Liver (tissue), 9 donors: ENCODE data around the gene MED12L. TPM values are rescaled to one million over a fixed set of nuclear protein-coding genes. Genes with fewer than 3 reads are reported as not detected.
"Not testable (repeated sequence)": the region's sequence is repeated elsewhere in the genome, so short reads cannot be mapped to it uniquely, and the experiment has no call there.

ENCODE experiments used
- DNase-seq: peaks from one replicate; pipeline ENCODE4 v3.0.0-alpha.2; 2017; ENCODE audit warnings: low spot score
- H3K27ac ChIP-seq, 2 donors: one replicate each; pipeline ENCODE4 v1.7.0; 2013; ENCODE audit warnings: inconsistent platforms in 2 of 2, low read length in 2 of 2, control low read depth in 1 of 2, low read depth in 1 of 2, mild to moderate bottlenecking in 1 of 2
- H3K27me3 ChIP-seq, 4 donors: one replicate each; pipeline versions ENCODE4 v1.6.1 to v1.7.0; 2013; ENCODE audit warnings: low read length in 3 of 4, inconsistent platforms in 1 of 4, mild to moderate bottlenecking in 1 of 4, moderate library complexity in 1 of 4; ENCODE audit not compliant: control insufficient read depth in 4 of 4, insufficient read depth in 4 of 4
- H3K36me3 ChIP-seq, 4 donors: one replicate each; pipeline versions ENCODE4 v1.6.1 to v1.7.0; 2013; ENCODE audit warnings: low read length in 3 of 4, mild to moderate bottlenecking in 3 of 4, low read depth in 1 of 4, moderate library complexity in 1 of 4; ENCODE audit not compliant: control insufficient read depth in 4 of 4, insufficient read depth in 3 of 4
- H3K4me1 ChIP-seq, 4 donors: one replicate each; pipeline versions ENCODE4 v1.6.1 to v1.7.0; 2013; ENCODE audit warnings: low read length in 3 of 4, mild to moderate bottlenecking in 3 of 4, moderate library complexity in 1 of 4; ENCODE audit not compliant: control insufficient read depth in 4 of 4, insufficient read depth in 4 of 4
- H3K4me3 ChIP-seq, 3 donors: one replicate each; pipeline versions ENCODE4 v1.6.1 to v1.7.0; 2013; ENCODE audit warnings: low read length in 3 of 3, control low read depth in 1 of 3, low read depth in 1 of 3, mild to moderate bottlenecking in 1 of 3
- H3K9ac ChIP-seq, 2 donors: one replicate each; pipeline ENCODE4 v1.7.0; 2013; ENCODE audit warnings: low read length in 2 of 2, mild to moderate bottlenecking in 2 of 2, moderate library complexity in 2 of 2, control low read depth in 1 of 2, low read depth in 1 of 2
- H3K9me3 ChIP-seq, 4 donors: one replicate each; pipeline versions ENCODE4 v1.6.1 to v1.7.0; 2013; ENCODE audit warnings: low read length in 3 of 4; ENCODE audit not compliant: control insufficient read depth in 4 of 4
- EGR1 ChIP-seq, 2 donors: IDR thresholded peaks; 2 replicates each; pipeline ENCODE4 v1.6.1; 2016 to 2018; ENCODE audit warnings: antibody characterized with exemption in 2 of 2, low read depth in 2 of 2
- FOXA1 ChIP-seq: IDR thresholded peaks from 2 replicates; pipeline ENCODE4 v1.6.1; 2016; ENCODE audit warnings: antibody characterized with exemption
- FOXA2 ChIP-seq: IDR thresholded peaks from 2 replicates; pipeline ENCODE4 v1.6.1; 2016; ENCODE audit warnings: antibody characterized with exemption
- HNF4A ChIP-seq, 2 donors: conservative IDR thresholded peaks; 2 replicates each; pipeline ENCODE4 v1.6.1; 2016; ENCODE audit warnings: antibody characterized with exemption in 2 of 2, mild to moderate bottlenecking in 2 of 2
- HNF4G ChIP-seq: IDR thresholded peaks from 2 replicates; pipeline ENCODE4 v1.6.1; 2016; ENCODE audit warnings: antibody characterized with exemption
- NR2F2 ChIP-seq: IDR thresholded peaks from 2 replicates; pipeline ENCODE4 v1.6.1; 2016; ENCODE audit warnings: antibody characterized with exemption
- RAD21 ChIP-seq, 2 donors: IDR thresholded peaks; 2 replicates each; pipeline ENCODE4 v1.6.1; 2016; ENCODE audit warnings: antibody characterized with exemption in 2 of 2, mild to moderate bottlenecking in 2 of 2
- RXRA ChIP-seq, 2 donors: IDR thresholded peaks; 2 replicates each; pipeline ENCODE4 v1.6.1; 2017 to 2018; ENCODE audit warnings: antibody characterized with exemption in 2 of 2, mild to moderate bottlenecking in 1 of 2
- SP1 ChIP-seq: IDR thresholded peaks from 2 replicates; pipeline ENCODE4 v1.6.1; 2018; ENCODE audit warnings: antibody characterized with exemption, mild to moderate bottlenecking
- TAF1 ChIP-seq: conservative IDR thresholded peaks from 2 replicates; pipeline ENCODE4 v1.6.1; 2016; ENCODE audit warnings: antibody characterized with exemption, mild to moderate bottlenecking
- YY1 ChIP-seq: IDR thresholded peaks from 2 replicates; pipeline ENCODE4 v1.6.1; 2016; ENCODE audit warnings: antibody characterized with exemption, mild to moderate bottlenecking
- WGBS: extraction: QIAGEN DNeasy Blood & Tissue Kit; methylation state at CpG from one replicate; pipeline ENCODE4 v1.1.7; 2013; 5-methylcytosine and 5-hydroxymethylcytosine counted together
- polyA plus RNA-seq, 2 donors: library from polyadenylated mRNA; stranded (reverse) in 1 of 2; unstranded in 1 of 2; fragments of 200-250 nt in 1 of 2; fragments of >200 nt in 1 of 2; fragmentation: Nextera tagmentation in 1 of 2; extraction: Ambion mirVana in 1 of 2; gene quantifications; one replicate each; pipeline versions ENCODE4 v1.2.1 to v1.2.3, GENCODE V29; 2013 to 2015
- total RNA-seq, 2 donors: library from RNA; depleted of rRNA; stranded (reverse); fragments of >200 nt; gene quantifications; one replicate each; pipeline ENCODE4 v1.2.3, GENCODE V29; 2014
- TF ChIP-seq, protein P1 (sequence below): IDR thresholded peaks from 2 replicates; pipeline ENCODE4 v1.6.1; 2016; ENCODE audit warnings: antibody characterized with exemption, mild to moderate bottlenecking
- TF ChIP-seq, protein P2 (sequence below): IDR thresholded peaks from 2 replicates; pipeline ENCODE4 v1.6.1; 2016; ENCODE audit warnings: antibody characterized with exemption
- TF ChIP-seq, protein P3 (sequence below): IDR thresholded peaks from 2 replicates; pipeline ENCODE4 v1.6.1; 2016; ENCODE audit warnings: antibody characterized with exemption
- TF ChIP-seq, protein P4 (sequence below): IDR thresholded peaks from 2 replicates; pipeline ENCODE4 v1.6.1; 2016; ENCODE audit warnings: antibody characterized with exemption
- donor health status: healthy.
- donor health status: healthy.
- donor health status: healthy.
- donor health status: healthy.
- donor health status: healthy.

The MED12L gene
- total and polyA plus RNA-seq, 4 donors, result 0.02 to 2.1 (median 0.49) TPM

DNA sequence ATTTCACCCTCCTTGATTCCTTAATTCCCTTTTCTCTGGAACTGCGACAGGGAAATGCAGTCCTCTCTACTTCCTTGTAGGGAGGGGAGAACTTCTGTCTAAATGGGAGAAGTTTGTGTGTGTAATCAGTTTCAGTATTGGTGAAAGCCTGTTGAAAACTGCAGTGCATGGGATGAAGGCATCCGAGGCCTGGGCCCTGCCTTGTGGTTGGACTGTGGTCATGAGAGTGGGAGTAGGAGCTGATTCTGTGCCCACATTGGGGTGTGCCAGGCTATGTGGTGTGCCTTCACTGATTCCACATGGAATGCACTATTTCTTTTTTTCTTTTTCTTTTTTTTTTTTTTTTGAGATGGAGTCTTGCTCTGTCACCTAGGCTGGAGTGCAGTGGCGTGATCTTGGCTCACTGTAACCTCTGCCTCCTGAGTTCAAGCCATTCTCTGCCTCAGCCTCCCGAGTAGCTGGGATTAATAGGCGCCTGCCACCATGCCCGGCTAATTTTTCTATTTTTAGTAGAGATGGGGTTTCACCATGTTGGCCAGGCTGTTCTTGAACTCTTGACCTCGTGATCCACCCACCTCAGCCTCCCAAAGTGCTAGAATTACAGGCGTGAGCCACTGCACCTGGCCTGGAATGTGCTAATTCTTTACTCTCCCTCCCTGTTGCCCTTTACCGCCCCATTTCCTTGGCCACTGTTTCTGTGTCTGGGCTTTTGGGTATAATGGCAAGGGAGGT lies 84.7 kb downstream of the MED12L start:
- H3K27me3 ChIP-seq, H3K4me1 ChIP-seq, DNase-seq, H3K36me3 ChIP-seq, H3K9me3 ChIP-seq, H3K9ac ChIP-seq, H3K4me3 ChIP-seq, H3K27ac ChIP-seq: not testable (repeated sequence)
- 80% methylated on average over 9 of the region's 9 CpGs for WGBS

DNA sequence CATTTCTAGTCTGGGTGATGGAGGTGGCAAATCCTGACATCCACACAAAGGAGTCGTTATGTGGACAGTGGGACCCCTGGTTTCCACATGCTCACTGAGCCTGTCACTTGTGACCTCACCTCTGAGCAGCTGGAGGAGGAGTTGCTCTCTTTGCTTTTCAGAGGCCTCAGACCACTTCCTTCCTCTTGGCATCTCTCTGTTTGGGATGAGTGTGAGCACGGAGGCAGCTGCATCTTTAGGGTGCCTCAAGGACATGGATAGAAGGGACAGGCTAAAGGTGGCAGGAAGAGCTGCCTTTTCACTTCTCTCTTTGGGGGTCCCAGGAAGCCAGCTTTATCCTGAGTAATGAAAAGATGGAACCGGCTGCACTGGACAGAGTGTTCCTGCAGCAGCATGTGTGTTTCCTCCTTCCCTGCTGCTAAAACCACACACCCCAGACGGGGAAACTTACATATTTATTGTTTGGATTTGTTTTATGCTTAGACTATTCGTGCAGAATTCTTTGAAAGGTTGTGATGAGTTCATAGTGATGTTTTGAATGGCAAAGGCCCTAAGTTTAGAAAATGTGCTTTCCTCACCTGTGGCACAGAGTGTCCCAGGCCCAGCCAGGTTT lies 85.8 kb downstream of the MED12L start:
- Histone ChIP-seq H3K4me1 (peaks cover 0 to 11% (median 4%) of the 10 kb centered on the region in 4 donors), H3K27ac (no peak overlapping the region), H3K27me3 (no peaks in the 10 kb centered on the region), H3K9ac (no peak overlapping the region), H3K9me3 (no peaks in the 10 kb centered on the region), H3K36me3 (no peaks in the 10 kb centered on the region), H3K4me3 (no peak overlapping the region)
- TF ChIP-seq FOXA2 (no peak), TAF1 (no peak), RXRA (IDR thresholded peaks at IDR 0.05) (no peak), HNF4A (conservative IDR thresholded peaks at IDR 0.05) (no peak), FOXA1 (no peak), HNF4G (no peak), YY1 (no peak), NR2F2 (no peak), SP1 (no peak), EGR1 (IDR thresholded peaks at IDR 0.05; ENCODE audit: low read depth in 2 of 2) (no peak), RAD21 (IDR thresholded peaks at IDR 0.05) (no peak)
- TF ChIP-seq, protein P1, sequence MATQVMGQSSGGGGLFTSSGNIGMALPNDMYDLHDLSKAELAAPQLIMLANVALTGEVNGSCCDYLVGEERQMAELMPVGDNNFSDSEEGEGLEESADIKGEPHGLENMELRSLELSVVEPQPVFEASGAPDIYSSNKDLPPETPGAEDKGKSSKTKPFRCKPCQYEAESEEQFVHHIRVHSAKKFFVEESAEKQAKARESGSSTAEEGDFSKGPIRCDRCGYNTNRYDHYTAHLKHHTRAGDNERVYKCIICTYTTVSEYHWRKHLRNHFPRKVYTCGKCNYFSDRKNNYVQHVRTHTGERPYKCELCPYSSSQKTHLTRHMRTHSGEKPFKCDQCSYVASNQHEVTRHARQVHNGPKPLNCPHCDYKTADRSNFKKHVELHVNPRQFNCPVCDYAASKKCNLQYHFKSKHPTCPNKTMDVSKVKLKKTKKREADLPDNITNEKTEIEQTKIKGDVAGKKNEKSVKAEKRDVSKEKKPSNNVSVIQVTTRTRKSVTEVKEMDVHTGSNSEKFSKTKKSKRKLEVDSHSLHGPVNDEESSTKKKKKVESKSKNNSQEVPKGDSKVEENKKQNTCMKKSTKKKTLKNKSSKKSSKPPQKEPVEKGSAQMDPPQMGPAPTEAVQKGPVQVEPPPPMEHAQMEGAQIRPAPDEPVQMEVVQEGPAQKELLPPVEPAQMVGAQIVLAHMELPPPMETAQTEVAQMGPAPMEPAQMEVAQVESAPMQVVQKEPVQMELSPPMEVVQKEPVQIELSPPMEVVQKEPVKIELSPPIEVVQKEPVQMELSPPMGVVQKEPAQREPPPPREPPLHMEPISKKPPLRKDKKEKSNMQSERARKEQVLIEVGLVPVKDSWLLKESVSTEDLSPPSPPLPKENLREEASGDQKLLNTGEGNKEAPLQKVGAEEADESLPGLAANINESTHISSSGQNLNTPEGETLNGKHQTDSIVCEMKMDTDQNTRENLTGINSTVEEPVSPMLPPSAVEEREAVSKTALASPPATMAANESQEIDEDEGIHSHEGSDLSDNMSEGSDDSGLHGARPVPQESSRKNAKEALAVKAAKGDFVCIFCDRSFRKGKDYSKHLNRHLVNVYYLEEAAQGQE, result no peak
- TF ChIP-seq, protein P2, sequence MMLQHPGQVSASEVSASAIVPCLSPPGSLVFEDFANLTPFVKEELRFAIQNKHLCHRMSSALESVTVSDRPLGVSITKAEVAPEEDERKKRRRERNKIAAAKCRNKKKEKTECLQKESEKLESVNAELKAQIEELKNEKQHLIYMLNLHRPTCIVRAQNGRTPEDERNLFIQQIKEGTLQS, result no peak
- TF ChIP-seq, protein P3, sequence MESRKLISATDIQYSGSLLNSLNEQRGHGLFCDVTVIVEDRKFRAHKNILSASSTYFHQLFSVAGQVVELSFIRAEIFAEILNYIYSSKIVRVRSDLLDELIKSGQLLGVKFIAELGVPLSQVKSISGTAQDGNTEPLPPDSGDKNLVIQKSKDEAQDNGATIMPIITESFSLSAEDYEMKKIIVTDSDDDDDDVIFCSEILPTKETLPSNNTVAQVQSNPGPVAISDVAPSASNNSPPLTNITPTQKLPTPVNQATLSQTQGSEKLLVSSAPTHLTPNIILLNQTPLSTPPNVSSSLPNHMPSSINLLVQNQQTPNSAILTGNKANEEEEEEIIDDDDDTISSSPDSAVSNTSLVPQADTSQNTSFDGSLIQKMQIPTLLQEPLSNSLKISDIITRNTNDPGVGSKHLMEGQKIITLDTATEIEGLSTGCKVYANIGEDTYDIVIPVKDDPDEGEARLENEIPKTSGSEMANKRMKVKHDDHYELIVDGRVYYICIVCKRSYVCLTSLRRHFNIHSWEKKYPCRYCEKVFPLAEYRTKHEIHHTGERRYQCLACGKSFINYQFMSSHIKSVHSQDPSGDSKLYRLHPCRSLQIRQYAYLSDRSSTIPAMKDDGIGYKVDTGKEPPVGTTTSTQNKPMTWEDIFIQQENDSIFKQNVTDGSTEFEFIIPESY, result no peak
- TF ChIP-seq, protein P4, sequence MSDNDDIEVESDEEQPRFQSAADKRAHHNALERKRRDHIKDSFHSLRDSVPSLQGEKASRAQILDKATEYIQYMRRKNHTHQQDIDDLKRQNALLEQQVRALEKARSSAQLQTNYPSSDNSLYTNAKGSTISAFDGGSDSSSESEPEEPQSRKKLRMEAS, result no peak
- DNase-seq, result no peak
- WGBS, result 62% methylated on average over 5 of the region's 5 CpGs
